Natural killer cell (primary cell): Measurements from ENCODE around the gene BDKRB2. TPM values are rescaled to one million over a fixed set of nuclear protein-coding genes. Genes with fewer than 3 reads are reported as not detected.

ENCODE experiments used
- ATAC-seq, 3 donors: fragments of 150-1000 bp in 2 of 3; fragments of 200-7000 bp in 1 of 3; cut with Tn5 transposase; 1 replicate in 1 of 3; 2 replicates in 2 of 3; pipeline ENCODE4 v1.10.0; 2021; ENCODE audit warnings: mild to moderate bottlenecking in 2 of 3, moderate library complexity in 2 of 3
- DNase-seq, 2 donors: peaks; one replicate each; pipeline versions ENCODE4 v3.0.0 to v3.0.0-alpha.2; 2013 to 2021; ENCODE audit warnings: mixed read lengths in 1 of 2
- H3K27ac ChIP-seq: one replicate; pipeline ENCODE4 v1.5.1; 2013; ENCODE audit warnings: mild to moderate bottlenecking, low read length
- H3K27me3 ChIP-seq: one replicate; pipeline ENCODE4 v1.6.1; 2013; ENCODE audit warnings: low read length; ENCODE audit not compliant: control insufficient read depth, insufficient read depth
- H3K36me3 ChIP-seq: one replicate; pipeline ENCODE4 v1.6.1; 2013; ENCODE audit warnings: low read length; ENCODE audit not compliant: control insufficient read depth, insufficient read depth
- H3K4me1 ChIP-seq: one replicate; pipeline ENCODE4 v1.6.1; 2013; ENCODE audit warnings: low read length; ENCODE audit not compliant: control insufficient read depth, insufficient read depth
- H3K4me3 ChIP-seq: one replicate; pipeline ENCODE4 v1.5.1; 2013; ENCODE audit warnings: low read length
- H3K9me3 ChIP-seq: one replicate; pipeline ENCODE4 v1.6.1; 2013; ENCODE audit warnings: low read length; ENCODE audit not compliant: control insufficient read depth, insufficient read depth
- H3K27ac Mint-ChIP-seq, 2 donors: one replicate each; pipeline ENCODE4 v1.8.0; 2022; ENCODE audit warnings: mild to moderate bottlenecking in 2 of 2, mixed read lengths in 2 of 2, moderate library complexity in 1 of 2
- H3K27me3 Mint-ChIP-seq, 2 donors: one replicate each; pipeline ENCODE4 v1.8.0; 2022; ENCODE audit warnings: low read depth in 2 of 2, mixed read lengths in 2 of 2
- H3K36me3 Mint-ChIP-seq: one replicate; pipeline ENCODE4 v1.8.0; 2022; ENCODE audit warnings: mixed read lengths
- H3K4me1 Mint-ChIP-seq, 2 donors: one replicate each; pipeline ENCODE4 v1.8.0; 2022; ENCODE audit warnings: mixed read lengths in 2 of 2
- H3K4me3 Mint-ChIP-seq: one replicate; pipeline ENCODE4 v1.8.0; 2022; ENCODE audit warnings: mild to moderate bottlenecking, moderate library complexity, mixed read lengths
- H3K9me3 Mint-ChIP-seq, 2 donors: one replicate each; pipeline ENCODE4 v1.8.0; 2022; ENCODE audit warnings: mixed read lengths in 2 of 2
- WGBS: methylation state at CpG from one replicate; pipeline ENCODE4 v1.1.7; 2013; ENCODE audit warnings: missing lambda C conversion rate; ENCODE audit not compliant: insufficient coverage; 5-methylcytosine and 5-hydroxymethylcytosine counted together
- intact Hi-C: fragments of 100-400 bp; cut with micrococcal nuclease; formaldehyde crosslinking; loops from one replicate; pipeline ENCODE4 v1.14.2; 2022
- total RNA-seq, 4 donors: library from RNA; stranded (reverse); fragments of 120-200 nt in 1 of 4; gene quantifications; one replicate each; pipeline versions ENCODE4 v1.2.3 to v1.2.4, GENCODE V29; 2013 to 2022
- TF ChIP-seq, protein P1 (sequence below): fragments of 200-600 bp; IDR thresholded peaks from one replicate; pipeline ENCODE4 v1.8.0; 2022; ENCODE audit warnings: antibody characterized with exemption

Gene BDKRB2
- total RNA-seq, 3 donors from 2014 or later (not counting 1 experiment from before 2014, with no cell fraction given) = not detected

DNA sequence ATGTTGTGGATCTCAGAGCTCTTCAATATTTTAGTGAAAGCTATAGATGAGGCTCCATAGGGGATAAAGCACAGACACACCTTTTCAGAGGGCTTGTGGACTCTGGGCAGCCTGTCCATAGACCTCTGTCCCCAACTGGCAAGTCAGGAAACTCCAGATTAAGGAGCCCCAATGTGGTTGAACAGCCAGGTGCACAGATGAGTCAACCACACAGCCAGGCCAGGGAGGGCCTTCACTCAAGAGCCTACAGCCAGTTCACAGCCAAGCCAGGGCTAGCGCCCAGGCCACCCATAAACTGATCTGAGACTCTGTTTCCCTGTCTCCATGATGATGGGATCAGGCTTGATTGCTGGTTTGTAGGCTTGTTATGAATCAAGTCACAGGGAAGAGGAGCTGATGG is 1.0 kb upstream of the BDKRB2 start:
- Mint-ChIP-seq H3K4me1 (peaks cover 0 to 2% of the 10 kb centered on the region in 2 donors), H3K4me3 (no peak overlapping the region), H3K27ac (no peak overlapping the region), H3K36me3 (no peaks in the 10 kb centered on the region), H3K27me3 (peaks cover 31 to 36% of the 10 kb centered on the region in 2 donors), H3K9me3 (no peaks in the 10 kb centered on the region)
- no peaks in the 10 kb centered on the region for H3K9me3 ChIP-seq
- 74% methylated on average over 1 of the region's 1 CpG for WGBS
- H3K27me3 ChIP-seq = peaks cover 9% of the 10 kb centered on the region
- ATAC-seq = no peak
- H3K4me3 ChIP-seq = no peak overlapping the region
- TF ChIP-seq, protein P1, sequence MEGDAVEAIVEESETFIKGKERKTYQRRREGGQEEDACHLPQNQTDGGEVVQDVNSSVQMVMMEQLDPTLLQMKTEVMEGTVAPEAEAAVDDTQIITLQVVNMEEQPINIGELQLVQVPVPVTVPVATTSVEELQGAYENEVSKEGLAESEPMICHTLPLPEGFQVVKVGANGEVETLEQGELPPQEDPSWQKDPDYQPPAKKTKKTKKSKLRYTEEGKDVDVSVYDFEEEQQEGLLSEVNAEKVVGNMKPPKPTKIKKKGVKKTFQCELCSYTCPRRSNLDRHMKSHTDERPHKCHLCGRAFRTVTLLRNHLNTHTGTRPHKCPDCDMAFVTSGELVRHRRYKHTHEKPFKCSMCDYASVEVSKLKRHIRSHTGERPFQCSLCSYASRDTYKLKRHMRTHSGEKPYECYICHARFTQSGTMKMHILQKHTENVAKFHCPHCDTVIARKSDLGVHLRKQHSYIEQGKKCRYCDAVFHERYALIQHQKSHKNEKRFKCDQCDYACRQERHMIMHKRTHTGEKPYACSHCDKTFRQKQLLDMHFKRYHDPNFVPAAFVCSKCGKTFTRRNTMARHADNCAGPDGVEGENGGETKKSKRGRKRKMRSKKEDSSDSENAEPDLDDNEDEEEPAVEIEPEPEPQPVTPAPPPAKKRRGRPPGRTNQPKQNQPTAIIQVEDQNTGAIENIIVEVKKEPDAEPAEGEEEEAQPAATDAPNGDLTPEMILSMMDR = no peak
- no peaks in the 10 kb centered on the region for H3K36me3 ChIP-seq
- no peak for DNase-seq
- no peak overlapping the region for H3K27ac ChIP-seq
- no peaks in the 10 kb centered on the region for H3K4me1 ChIP-seq
- intact Hi-C loops = no loop called here

DNA sequence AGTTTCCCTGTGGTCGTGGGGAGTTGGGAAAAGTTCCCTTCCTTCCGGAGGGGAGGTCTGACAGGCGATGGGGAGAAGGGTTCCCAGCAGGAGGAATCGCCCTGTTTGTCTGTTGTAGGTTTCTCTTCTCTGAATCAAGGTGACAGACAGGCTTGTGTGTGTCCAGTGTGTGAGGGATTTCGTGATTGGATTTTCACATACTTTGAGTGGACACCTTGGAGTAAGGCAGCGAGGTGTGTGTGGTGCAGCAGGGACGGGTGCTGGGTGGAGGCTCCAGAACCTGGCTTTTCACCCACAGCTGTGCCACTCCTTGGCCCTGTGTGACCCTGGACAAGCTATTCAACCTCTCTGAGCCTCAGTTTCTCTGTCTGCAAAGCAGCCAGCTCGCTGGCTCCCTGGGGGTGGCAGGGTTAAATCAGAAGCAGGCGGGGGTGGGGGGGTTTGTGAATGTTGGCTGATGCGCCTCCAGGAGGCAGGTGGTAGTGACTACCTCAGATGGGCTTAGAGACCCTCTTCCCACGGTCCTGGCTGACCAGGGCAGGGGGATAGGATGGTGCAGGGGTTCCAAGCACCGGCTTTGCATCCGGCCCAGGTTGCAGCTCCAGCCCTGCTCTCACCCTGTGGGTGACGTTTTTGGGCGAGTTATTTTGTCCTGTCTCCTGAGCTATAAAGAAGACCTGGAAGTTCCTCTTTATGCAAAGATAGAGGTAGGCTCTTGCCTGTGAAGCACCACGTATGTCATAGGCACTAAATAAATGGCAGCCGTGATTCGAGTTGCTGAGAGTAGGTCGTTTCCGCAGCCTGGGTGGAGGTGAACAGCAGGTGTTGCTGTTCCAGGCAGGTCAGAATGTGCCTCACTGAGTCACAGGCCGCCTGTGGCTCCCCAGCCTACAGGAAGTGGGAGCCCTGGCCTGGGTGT is 679 bp downstream of the BDKRB2 start:
- Histone ChIP-seq H3K4me3 (no peak overlapping the region), H3K4me1 (no peaks in the 10 kb centered on the region), H3K27ac (no peak overlapping the region), H3K27me3 (peaks cover 9% of the 10 kb centered on the region), H3K9me3 (no peaks in the 10 kb centered on the region), H3K36me3 (no peaks in the 10 kb centered on the region)
- DNase-seq (no peak), ATAC-seq (no peak)
- Mint-ChIP-seq H3K27ac (no peak overlapping the region), H3K4me3 (no peak overlapping the region), H3K27me3 (peaks cover 31 to 40% of the 10 kb centered on the region in 2 donors), H3K36me3 (no peaks in the 10 kb centered on the region), H3K9me3 (no peaks in the 10 kb centered on the region), H3K4me1 (no peaks in the 10 kb centered on the region)
- 36% methylated on average over 21 of the region's 21 CpGs for WGBS
- TF ChIP-seq, protein P1 = no peak
- intact Hi-C loops = no loop called here

DNA sequence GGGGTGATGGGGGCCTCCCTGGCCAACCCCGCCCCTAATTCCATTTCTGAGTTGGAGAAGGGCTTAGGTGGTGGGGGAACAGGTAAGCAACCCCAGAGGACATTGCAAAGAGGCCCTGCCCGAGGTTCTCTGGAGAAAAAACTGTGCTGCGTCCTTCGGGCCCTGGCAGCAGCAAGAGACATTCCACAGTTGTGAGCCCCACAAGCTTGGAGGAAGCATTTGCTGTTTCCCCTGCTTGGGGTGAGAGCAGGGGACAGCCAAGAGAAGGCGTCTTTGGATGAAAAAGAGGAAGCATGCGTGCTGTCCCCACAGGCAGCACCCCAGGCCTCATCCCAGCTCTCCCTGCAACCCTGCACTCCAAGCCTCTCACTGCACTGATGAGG is 1.3 kb downstream of the BDKRB2 start:
- no peak for ATAC-seq
- no peaks in the 10 kb centered on the region for H3K4me1 Mint-ChIP-seq
- intact Hi-C loops = no loop called here

More for the DNA sequence above, 1.3 kb downstream of the BDKRB2 start:
- no peak overlapping the region for H3K4me3 Mint-ChIP-seq
- Histone ChIP-seq H3K36me3 (no peaks in the 10 kb centered on the region), H3K4me3 (no peak overlapping the region), H3K9me3 (no peaks in the 10 kb centered on the region), H3K27ac (no peak overlapping the region), H3K4me1 (no peaks in the 10 kb centered on the region), H3K27me3 (peaks cover 9% of the 10 kb centered on the region)
- TF ChIP-seq, protein P1 = no peak
- WGBS = 29% methylated on average over 5 of the region's 6 CpGs
- H3K27me3 Mint-ChIP-seq = peaks cover 31 to 40% of the 10 kb centered on the region in 2 donors
- no peak overlapping the region for H3K27ac Mint-ChIP-seq
- H3K9me3 Mint-ChIP-seq = no peaks in the 10 kb centered on the region
- no peak for DNase-seq
- no peaks in the 10 kb centered on the region for H3K36me3 Mint-ChIP-seq
